ENCODE measurements around the gene IGLL1.
A peak's percentile ranks its signal among the peaks of the same experiment; 100 is the strongest.
"Not testable (repeated sequence)": the region's sequence is repeated elsewhere in the genome, so short reads cannot be mapped to it uniquely, and the experiment has no call there.

The IGLL1 gene

GRCh38 chr22:23542933-23543332, 37.2 kb downstream of the IGLL1 start:
- DNase-seq (ENCODE audit: insufficient read length, low spot score) (no peak), FAIRE-seq (no peak)
- no peak for TF ChIP-seq POLR2AphosphoS5 (IDR thresholded peaks at IDR 0.05; ENCODE audit: low read depth, low read length)
- no peak for TF ChIP-seq PAX5 (IDR thresholded peaks at IDR 0.05; ENCODE audit: insufficient read depth, low read length, severe bottlenecking)

GRCh38 chr22:23542391-23542790, 37.7 kb downstream of the IGLL1 start:
- DNase-seq (ENCODE audit: insufficient read length, low spot score); FAIRE-seq: not testable (repeated sequence)

- DNase-seq (ENCODE audit: insufficient read length, low spot score); FAIRE-seq: not testable (repeated sequence)
Observed at GRCh38 chr22:23541849-23542281, 38.2 kb downstream of the IGLL1 start.

GRCh38 chr22:23540837-23541236, 39.3 kb downstream of the IGLL1 start:
- not testable (repeated sequence) for DNase-seq (ENCODE audit: insufficient read length, low spot score); FAIRE-seq

- FAIRE-seq; DNase-seq (ENCODE audit: insufficient read length, low spot score): not testable (repeated sequence)
Observed at GRCh38 chr22:23539839-23540198, 40.3 kb downstream of the IGLL1 start.

- TF ChIP-seq POU2F2 (IDR thresholded peaks at IDR 0.05; ENCODE audit: low read depth, low read length) (no peak), TAF1 (IDR thresholded peaks at IDR 0.05; ENCODE audit: low read depth, low read length) (no peak), SPI1 (IDR thresholded peaks at IDR 0.05; ENCODE audit: low read depth, low read length) (no peak), POLR2A (IDR thresholded peaks at IDR 0.05; ENCODE audit: low read depth, low read length) (no peak), POLR2AphosphoS5 (IDR thresholded peaks at IDR 0.05; ENCODE audit: low read depth, low read length) (no peak), PAX5 (IDR thresholded peaks at IDR 0.05; ENCODE audit: insufficient read depth, low read length, severe bottlenecking) (no peak)
- DNase-seq (ENCODE audit: insufficient read length, low spot score) (peak; percentile 50), FAIRE-seq (peak; percentile 93)
Observed at GRCh38 chr22:23539135-23539838, 40.8 kb downstream of the IGLL1 start.

GRCh38 chr22:23538696-23539030, 41.4 kb downstream of the IGLL1 start:
- DNase-seq (ENCODE audit: insufficient read length, low spot score); FAIRE-seq: not testable (repeated sequence)

GRCh38 chr22:23537830-23538695, 42.0 kb downstream of the IGLL1 start:
- FAIRE-seq; DNase-seq (ENCODE audit: insufficient read length, low spot score): not testable (repeated sequence)

- DNase-seq (ENCODE audit: insufficient read length, low spot score): no peak
- no peak for TF ChIP-seq POU2F2 (IDR thresholded peaks at IDR 0.05; ENCODE audit: low read depth, low read length)
- TF ChIP-seq POLR2A (IDR thresholded peaks at IDR 0.05; ENCODE audit: low read depth, low read length): no peak
- TF ChIP-seq PAX5 (IDR thresholded peaks at IDR 0.05; ENCODE audit: insufficient read depth, low read length, severe bottlenecking): no peak
- TF ChIP-seq TAF1 (IDR thresholded peaks at IDR 0.05; ENCODE audit: low read depth, low read length): no peak
- no peak for TF ChIP-seq SPI1 (IDR thresholded peaks at IDR 0.05; ENCODE audit: low read depth, low read length)
- TF ChIP-seq POLR2AphosphoS5 (IDR thresholded peaks at IDR 0.05; ENCODE audit: low read depth, low read length): no peak
- FAIRE-seq: no peak
Observed at GRCh38 chr22:23537416-23537815, 42.7 kb downstream of the IGLL1 start.

- no peak for FAIRE-seq
- DNase-seq (ENCODE audit: insufficient read length, low spot score): no peak
Observed at GRCh38 chr22:23536821-23537345, 43.2 kb downstream of the IGLL1 start.

GRCh38 chr22:23535790-23536661, 44.1 kb downstream of the IGLL1 start:
- not testable (repeated sequence) for DNase-seq (ENCODE audit: insufficient read length, low spot score); FAIRE-seq

More at GRCh38 chr22:23536821-23537345, 43.2 kb downstream of the IGLL1 start:
- TF ChIP-seq POLR2A (IDR thresholded peaks at IDR 0.05; ENCODE audit: low read depth, low read length): no peak
- no peak for TF ChIP-seq PAX5 (IDR thresholded peaks at IDR 0.05; ENCODE audit: insufficient read depth, low read length, severe bottlenecking)
